ENCODE data around the gene KRTAP10-10.
"Not testable (repeated sequence)": the region's sequence is repeated elsewhere in the genome, so short reads cannot be mapped to it uniquely, and the experiment has no call there.

The KRTAP10-10 gene

DNA sequence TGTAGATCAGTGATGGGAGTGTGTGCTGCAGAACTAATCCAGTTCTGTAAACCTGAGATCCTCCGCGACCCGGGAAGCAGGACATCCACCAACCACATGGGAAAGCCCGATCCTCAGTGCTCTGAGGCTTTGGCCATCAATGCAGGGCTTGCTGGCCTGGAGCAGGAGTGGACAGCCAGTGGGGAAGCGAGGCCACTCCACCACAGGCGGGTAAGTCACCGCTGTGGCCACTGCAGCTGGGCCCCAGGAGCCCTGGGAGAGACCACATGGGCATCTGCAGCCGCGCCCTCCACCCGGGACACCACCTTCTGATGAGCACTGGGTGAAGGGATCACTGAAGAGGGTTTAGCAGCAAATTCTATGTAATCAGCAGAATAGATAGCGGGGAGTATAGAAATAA lies 44.0 kb downstream of the KRTAP10-10 start:
- no peak for DNase-seq (ENCODE audit: low read depth in 2 of 2, low spot score in 1 of 2)

DNA sequence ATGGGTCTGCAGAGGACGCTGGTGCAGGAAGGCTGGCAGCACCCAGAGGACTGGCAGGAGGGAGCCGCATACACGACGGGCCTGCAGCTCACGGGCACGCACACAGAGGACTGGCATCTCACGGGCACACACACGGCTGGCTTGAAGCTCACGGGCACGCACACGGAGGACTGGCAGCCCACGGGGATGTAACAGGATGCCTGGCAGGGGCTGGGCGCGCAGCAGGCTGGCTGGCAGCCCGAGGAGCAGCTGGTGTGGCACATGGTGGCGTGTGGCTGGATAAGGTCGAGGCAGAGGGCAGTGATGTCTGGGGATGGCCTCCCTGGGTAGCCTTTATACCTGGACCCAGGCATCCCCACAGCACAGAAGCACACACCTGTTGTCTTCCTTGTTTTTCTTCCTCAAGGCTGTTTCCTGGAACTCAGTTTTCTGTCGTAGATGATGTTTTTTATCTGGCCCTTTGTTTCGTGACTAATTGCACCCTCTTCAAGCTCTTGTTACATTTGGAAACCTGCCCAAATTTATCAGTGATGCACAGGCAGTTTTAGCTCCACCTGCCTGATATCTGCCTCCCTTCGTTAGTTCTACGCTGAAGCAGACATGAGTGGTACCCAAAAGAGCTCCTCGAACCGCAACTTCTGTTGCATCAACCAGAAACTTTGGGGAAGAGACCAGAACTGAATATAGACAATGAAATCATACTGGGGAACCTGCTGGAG lies 44.9 kb downstream of the KRTAP10-10 start, which contains the start of gene KRTAP12-1:
TSS of gene KRTAP12-1 (minus strand) at position 303 of the 719 bp plus-strand sequence. CDS start at position 263, 40 bp downstream.
- DNase-seq (ENCODE audit: low read depth in 2 of 2, low spot score in 1 of 2): no peak

DNA sequence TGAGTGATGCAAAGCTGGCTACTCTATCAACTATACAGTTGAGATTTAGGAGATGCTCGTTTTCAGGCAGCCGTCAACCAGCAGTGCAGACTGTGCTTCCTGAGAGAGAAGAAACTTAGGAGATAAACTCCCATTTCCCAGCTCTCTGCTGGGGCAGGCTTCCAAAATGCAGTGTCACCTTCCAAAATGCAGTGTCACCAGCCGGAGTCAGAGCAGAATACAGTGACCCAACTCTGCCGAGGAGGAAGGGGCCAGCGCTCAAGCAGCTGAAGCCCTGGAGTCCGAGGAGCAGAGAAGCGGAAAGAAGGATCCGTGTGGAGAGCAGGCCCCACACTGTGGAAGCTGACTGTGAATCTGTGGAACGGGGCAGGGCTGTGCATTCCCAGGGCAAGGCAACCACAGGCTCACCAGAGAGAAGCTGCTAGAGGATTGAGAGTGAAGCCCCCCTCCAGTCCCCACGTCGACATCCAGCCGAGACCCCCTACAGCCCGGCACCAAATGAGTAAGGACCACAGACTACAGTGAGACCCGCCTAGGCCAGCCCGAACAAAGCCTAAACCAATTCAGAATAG lies 45.5 kb downstream of the KRTAP10-10 start:
- DNase-seq (ENCODE audit: low read depth in 2 of 2, low spot score in 1 of 2): no peak

DNA sequence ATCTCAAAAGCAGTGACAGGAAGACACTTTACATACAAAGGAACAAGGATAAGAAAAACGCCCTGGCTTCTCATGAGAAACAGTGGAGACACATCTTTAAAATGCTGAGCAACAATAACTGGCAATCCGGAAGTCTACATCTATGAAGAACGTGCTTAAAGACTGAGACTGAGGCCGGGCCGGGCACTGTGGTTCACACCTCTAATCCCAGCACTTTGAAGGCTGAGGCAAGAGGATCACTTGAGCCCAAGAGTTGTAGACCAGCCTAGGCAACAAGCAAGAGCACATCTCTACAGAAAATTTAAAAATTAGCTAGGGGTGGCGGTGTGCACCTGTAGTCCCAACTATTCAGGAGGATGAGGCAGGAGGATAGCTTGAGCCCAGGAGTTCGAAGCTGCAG lies 46.9 kb downstream of the KRTAP10-10 start:
- no peak for DNase-seq (ENCODE audit: low read depth in 2 of 2, low spot score in 1 of 2)

DNA sequence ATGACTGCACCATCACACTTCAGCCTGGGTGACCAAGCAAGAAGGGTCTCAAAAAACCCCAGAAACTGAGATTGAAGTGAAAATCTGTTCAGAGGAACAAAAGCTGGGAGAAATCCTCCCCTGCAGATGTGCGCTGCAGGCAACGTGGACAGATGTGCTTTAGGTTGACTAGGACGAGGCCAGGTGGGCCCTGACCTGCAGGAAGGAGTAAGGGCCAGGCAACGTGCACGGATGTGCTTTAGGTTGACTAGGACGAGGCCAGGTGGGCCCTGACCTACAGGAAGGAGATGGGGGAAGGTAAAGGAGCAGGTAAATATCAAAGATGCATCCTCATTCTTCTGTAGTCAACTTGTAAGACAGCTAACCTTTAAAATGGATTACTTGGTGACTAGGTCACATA lies 47.3 kb downstream of the KRTAP10-10 start:
- DNase-seq (ENCODE audit: low read depth in 2 of 2, low spot score in 1 of 2): no peak

DNA sequence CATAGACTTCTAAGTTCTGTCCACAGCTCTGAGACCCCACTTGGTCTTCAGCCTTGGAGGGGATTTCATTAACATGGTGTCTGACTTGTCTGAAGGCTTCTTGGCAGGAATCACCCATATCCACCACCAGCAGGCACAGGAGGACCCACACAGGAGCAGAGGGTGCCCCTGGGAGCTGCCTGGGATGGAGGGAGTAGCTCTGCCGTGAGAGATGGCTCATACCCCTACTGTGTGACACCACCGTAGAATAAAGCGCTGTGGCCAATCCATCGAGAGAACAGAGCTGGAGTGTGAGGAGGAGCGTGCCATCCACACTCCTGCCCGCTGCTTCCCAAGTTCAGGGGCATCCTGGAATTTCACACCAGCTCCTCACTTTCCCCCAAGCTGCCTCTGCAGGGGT lies 47.9 kb downstream of the KRTAP10-10 start:
- DNase-seq (ENCODE audit: low read depth in 2 of 2, low spot score in 1 of 2): not testable (repeated sequence)

DNA sequence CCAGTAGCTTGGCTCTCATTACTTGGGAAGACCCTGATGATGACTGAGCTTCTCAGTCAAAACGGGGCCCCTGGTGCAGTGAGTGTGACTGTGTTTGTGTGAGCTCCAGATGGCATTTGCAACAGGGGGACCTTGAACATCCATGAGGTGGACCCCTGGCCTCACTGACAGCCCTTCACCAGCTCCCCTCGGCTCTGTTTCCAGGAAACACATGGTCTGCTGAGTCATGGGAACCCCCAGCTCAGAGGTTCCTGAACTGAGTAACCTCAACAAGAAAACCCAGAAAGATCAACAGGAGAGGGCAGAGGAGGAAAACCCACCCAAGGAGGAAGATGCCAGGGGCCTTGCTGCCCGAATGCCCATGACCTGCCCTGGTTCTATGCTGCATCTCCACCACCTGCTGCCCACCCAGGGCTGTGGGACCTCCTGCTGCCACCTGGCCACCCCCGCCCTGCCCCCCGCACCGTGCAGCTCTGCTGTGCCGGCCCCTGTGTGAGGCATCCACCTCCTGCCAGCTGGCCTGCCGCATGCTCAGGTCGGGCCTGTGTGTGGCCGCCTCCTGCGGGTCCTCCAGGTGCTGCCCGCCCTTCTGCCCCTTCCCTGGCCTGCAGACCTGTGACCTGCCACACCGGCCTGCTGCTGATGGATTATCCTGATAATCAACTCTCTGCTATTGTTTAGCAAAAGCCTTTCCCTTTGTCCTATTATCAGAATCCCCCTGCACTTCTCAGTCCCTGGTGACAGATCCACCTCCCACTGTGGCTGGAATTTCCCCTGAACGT lies 49.0 kb downstream of the KRTAP10-10 start:
- DNase-seq (ENCODE audit: low read depth in 2 of 2, low spot score in 1 of 2): no peak

DNA sequence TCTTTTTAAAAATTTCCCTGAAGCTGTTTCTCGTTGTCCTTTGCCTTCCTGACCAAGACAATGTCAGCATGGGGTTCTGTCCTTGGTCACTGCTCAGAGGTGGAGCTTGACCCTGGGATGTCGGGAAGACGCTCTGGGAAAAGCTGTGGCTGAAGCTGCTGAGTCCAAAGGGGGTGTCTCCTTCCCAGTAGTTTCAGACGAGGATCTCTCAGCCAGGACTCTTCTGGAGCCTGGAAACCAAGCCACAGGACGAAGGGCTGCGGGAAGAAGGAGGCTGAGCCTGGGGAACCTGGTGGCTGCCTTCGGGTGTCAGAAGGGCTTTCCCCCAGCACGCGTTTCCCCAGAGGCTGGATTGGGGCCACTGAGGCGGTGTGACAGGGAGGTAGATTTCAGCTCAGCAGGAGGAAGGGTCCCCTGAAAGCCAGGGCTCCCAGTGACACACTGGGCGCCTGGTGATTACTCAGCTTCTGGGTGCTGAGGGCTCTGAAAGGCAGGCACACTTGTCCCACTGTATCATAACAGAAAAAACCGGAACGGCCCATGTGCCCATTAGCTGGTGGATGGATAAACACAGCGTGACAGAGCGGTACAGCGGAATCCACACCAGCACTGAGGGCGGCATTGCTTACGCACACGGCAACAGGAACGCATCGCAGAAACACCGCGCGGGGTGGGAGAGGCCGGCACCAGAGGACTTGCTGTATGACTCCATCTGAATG lies 49.8 kb downstream of the KRTAP10-10 start:
- no peak for DNase-seq (ENCODE audit: low read depth in 2 of 2, low spot score in 1 of 2)

DNA sequence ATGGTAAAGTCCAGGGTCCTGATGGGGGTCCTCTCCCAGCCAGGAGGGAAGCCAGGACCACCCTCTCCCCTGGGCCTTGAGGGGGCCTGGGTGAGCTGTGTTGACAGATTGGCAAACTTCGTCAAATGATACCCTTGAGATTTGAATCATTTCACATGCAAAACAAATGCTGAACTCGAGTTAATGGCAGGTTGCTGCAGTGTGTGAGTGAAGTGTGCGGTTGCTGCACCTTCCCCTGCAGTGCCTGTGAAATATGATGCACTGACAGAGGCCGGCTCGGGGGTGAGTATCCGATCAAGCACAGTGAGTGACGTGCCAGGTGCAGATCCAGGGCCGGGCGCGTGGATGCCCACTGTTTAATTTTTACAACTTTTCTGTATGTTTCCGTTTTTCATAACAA lies 50.5 kb downstream of the KRTAP10-10 start:
- no peak for DNase-seq (ENCODE audit: low read depth in 2 of 2, low spot score in 1 of 2)
